H1 (cell line): Measurements from ENCODE around the gene RALGAPA2. TPM values are rescaled to one million over a fixed set of nuclear protein-coding genes. Genes with fewer than 3 reads are reported as not detected.

Experiments
- ATF3 ChIP-seq: IDR thresholded peaks from 2 replicates; pipeline ENCODE4 v1.6.1; 2011; ENCODE audit warnings: low read depth, mild to moderate bottlenecking, low read length; ENCODE audit not compliant: insufficient read depth
- EP300 ChIP-seq, 2 experiments: IDR thresholded peaks; 1 replicate in 1 of 2; 2 replicates in 1 of 2; pipeline ENCODE4 v1.6.1; 2011 to 2012; ENCODE audit warnings: low read depth in 2 of 2, low read length in 2 of 2, mild to moderate bottlenecking in 2 of 2, borderline replicate concordance in 1 of 2, inconsistent platforms in 1 of 2, moderate library complexity in 1 of 2
- GTF2F1 ChIP-seq: IDR thresholded peaks from 2 replicates; pipeline ENCODE4 v1.6.1; 2012; ENCODE audit warnings: low read depth, low read length, improper control_type of control experiment, borderline replicate concordance
- TBP ChIP-seq: IDR thresholded peaks from 2 replicates; pipeline ENCODE4 v1.6.1; 2011; ENCODE audit warnings: low read depth, low read length, improper control_type of control experiment
- polyA plus RNA-seq, 7 experiments: library from polyadenylated mRNA; depleted of rRNA in 3 of 7; stranded (reverse) in 5 of 7; unstranded in 2 of 7; fragments of >200 nt in 5 of 7; fragments of 200-250 nt in 2 of 7; gene quantifications; 1 replicate in 5 of 7; 2 replicates in 1 of 7; 4 replicates in 1 of 7; pipeline versions ENCODE4 v1.2.1 to v1.2.3, GENCODE V29; 2011 to 2013; ENCODE audit warnings: missing spikeins in 2 of 7, mixed read lengths in 2 of 7
- total RNA-seq: library from RNA; stranded (reverse); fragmentation: NEBNext Ultra II Directional; extraction: Animal tissue kit (Norgen Biotek cat#: 25700); gene quantifications from 2 replicates; pipeline ENCODE4 v1.2.1, GENCODE V29; 2021

Gene RALGAPA2
- total and polyA plus RNA-seq, 2 of the 8 experiments (the other 6 are each of a cell fraction or from before 2014, with no cell fraction given), result 5.1 to 25.5 TPM

- TF ChIP-seq GTF2F1 (no peak), ATF3 (no peak), EP300 (IDR thresholded peaks at IDR 0.05; ENCODE audit: borderline replicate concordance in 1 of 2, low read depth in 2 of 2, low read length in 2 of 2) (no peak), TBP (no peak)
These were observed 9.9 kb downstream of the RALGAPA2 start (continued) for GRCh38 chr20:20702330-20703245.
